Neural cell (in vitro differentiated cells): ENCODE results near the gene SLC22A31.

ENCODE experiments used
- EP300 ChIP-seq: fragments of 450-650 bp; conservative IDR thresholded peaks from 2 replicates; pipeline ENCODE4 v1.6.1; 2014; ENCODE audit warnings: antibody characterized with exemption, mild to moderate bottlenecking, moderate library complexity; ENCODE audit not compliant: poor library complexity, severe bottlenecking
- EZH2 ChIP-seq: fragments of 200-600, 300-800 bp; shearing (Covaris generic), sonication (generic); IDR thresholded peaks from 2 replicates; pipeline ENCODE4 v1.6.1; 2014; ENCODE audit warnings: antibody characterized with exemption, low read length, borderline replicate concordance, mild to moderate bottlenecking; ENCODE audit not compliant: insufficient read depth, poor library complexity, severe bottlenecking
- POLR2AphosphoS5 ChIP-seq: IDR thresholded peaks from 2 replicates; pipeline ENCODE4 v1.6.1; 2012
- SMC3 ChIP-seq: fragments of 450-650 bp; conservative IDR thresholded peaks from 2 replicates; pipeline ENCODE4 v1.6.1; 2014; ENCODE audit warnings: antibody characterized with exemption, mild to moderate bottlenecking, moderate library complexity; ENCODE audit not compliant: poor library complexity
- TAF1 ChIP-seq: IDR thresholded peaks from 2 replicates; pipeline ENCODE4 v1.6.1; 2012; ENCODE audit warnings: low read depth
- TF ChIP-seq, protein P1 (sequence below): fragments of 450-650 bp; IDR thresholded peaks from 2 replicates; pipeline ENCODE4 v1.5.1; 2014; ENCODE audit warnings: antibody characterized with exemption, mild to moderate bottlenecking, moderate library complexity; ENCODE audit not compliant: poor library complexity, severe bottlenecking
- TF ChIP-seq, protein P2 (sequence below): IDR thresholded peaks from 2 replicates; pipeline ENCODE4 v1.6.1; 2012; ENCODE audit warnings: borderline replicate concordance

DNA sequence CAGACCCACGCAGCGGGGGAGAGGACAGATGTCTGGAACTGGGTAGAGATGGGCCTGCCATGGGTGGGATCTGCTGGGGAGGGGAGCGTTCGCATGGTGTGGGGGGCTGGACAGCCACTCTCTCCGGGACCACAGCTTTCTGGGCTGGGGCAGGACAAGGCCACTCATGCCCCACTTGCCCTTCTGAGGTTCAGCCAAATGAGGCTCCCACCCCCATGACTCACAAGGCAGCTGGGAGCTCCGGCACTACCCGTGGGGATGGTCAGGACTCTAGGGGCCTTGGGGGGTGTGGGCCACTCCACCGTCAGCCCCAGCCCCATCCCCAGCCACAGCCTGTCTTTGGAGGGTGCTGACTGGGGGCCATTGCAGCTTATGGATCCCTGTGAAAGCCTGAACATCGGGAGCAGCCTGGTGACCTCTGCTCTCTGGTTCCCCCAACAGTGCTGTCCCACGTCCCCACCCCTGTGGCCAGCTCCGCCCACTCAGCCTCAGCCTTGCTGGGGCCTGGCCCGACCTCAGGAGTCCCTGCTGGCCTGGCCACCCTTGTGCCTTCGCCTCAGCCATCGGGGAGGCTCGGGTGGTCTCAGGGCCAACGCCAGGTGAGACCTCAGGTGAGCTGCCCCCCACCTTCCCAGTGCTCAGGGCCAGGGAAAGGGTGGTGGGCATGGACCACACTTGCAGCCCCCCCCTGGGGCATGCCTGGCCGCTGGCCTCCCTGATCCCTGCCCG lies 33.5 kb downstream of the SLC22A31 start:
- TF ChIP-seq, protein P1, sequence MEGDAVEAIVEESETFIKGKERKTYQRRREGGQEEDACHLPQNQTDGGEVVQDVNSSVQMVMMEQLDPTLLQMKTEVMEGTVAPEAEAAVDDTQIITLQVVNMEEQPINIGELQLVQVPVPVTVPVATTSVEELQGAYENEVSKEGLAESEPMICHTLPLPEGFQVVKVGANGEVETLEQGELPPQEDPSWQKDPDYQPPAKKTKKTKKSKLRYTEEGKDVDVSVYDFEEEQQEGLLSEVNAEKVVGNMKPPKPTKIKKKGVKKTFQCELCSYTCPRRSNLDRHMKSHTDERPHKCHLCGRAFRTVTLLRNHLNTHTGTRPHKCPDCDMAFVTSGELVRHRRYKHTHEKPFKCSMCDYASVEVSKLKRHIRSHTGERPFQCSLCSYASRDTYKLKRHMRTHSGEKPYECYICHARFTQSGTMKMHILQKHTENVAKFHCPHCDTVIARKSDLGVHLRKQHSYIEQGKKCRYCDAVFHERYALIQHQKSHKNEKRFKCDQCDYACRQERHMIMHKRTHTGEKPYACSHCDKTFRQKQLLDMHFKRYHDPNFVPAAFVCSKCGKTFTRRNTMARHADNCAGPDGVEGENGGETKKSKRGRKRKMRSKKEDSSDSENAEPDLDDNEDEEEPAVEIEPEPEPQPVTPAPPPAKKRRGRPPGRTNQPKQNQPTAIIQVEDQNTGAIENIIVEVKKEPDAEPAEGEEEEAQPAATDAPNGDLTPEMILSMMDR, result no peak
- TF ChIP-seq, protein P2, sequence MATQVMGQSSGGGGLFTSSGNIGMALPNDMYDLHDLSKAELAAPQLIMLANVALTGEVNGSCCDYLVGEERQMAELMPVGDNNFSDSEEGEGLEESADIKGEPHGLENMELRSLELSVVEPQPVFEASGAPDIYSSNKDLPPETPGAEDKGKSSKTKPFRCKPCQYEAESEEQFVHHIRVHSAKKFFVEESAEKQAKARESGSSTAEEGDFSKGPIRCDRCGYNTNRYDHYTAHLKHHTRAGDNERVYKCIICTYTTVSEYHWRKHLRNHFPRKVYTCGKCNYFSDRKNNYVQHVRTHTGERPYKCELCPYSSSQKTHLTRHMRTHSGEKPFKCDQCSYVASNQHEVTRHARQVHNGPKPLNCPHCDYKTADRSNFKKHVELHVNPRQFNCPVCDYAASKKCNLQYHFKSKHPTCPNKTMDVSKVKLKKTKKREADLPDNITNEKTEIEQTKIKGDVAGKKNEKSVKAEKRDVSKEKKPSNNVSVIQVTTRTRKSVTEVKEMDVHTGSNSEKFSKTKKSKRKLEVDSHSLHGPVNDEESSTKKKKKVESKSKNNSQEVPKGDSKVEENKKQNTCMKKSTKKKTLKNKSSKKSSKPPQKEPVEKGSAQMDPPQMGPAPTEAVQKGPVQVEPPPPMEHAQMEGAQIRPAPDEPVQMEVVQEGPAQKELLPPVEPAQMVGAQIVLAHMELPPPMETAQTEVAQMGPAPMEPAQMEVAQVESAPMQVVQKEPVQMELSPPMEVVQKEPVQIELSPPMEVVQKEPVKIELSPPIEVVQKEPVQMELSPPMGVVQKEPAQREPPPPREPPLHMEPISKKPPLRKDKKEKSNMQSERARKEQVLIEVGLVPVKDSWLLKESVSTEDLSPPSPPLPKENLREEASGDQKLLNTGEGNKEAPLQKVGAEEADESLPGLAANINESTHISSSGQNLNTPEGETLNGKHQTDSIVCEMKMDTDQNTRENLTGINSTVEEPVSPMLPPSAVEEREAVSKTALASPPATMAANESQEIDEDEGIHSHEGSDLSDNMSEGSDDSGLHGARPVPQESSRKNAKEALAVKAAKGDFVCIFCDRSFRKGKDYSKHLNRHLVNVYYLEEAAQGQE, result no peak
- TF ChIP-seq SMC3 (no peak), EP300 (no peak), POLR2AphosphoS5 (no peak), EZH2 (no peak), TAF1 (no peak)
